NT2/D1 (cell line): ENCODE measurements around the gene STARD7.

Experiments
- DNase-seq: peaks from one replicate; pipeline ENCODE4 v3.0.0-alpha.2; 2011; ENCODE audit warnings: low read depth, low spot score
- H3K27me3 ChIP-seq: 2 replicates; pipeline ENCODE4 v1.6.0; 2011; ENCODE audit warnings: mild to moderate bottlenecking; ENCODE audit not compliant: insufficient read length, insufficient read depth
- H3K36me3 ChIP-seq: 2 replicates; pipeline ENCODE4 v1.6.1; 2011; ENCODE audit warnings: mild to moderate bottlenecking, low read length, mixed read lengths; ENCODE audit not compliant: insufficient read depth, insufficient read length
- H3K4me1 ChIP-seq: 2 replicates; pipeline ENCODE4 v1.5.1; 2011; ENCODE audit not compliant: insufficient read depth, insufficient read length
- H3K4me3 ChIP-seq: 2 replicates; pipeline ENCODE4 v1.5.1; 2011; ENCODE audit warnings: low read depth; ENCODE audit not compliant: insufficient read length
- H3K9ac ChIP-seq: 2 replicates; pipeline ENCODE4 v1.6.0; 2011; ENCODE audit warnings: low read depth; ENCODE audit not compliant: insufficient read length
- H3K9me3 ChIP-seq: 2 replicates; pipeline ENCODE4 v1.5.1; 2011; ENCODE audit warnings: mild to moderate bottlenecking, low read length; ENCODE audit not compliant: insufficient read depth
- SUZ12 ChIP-seq: IDR thresholded peaks from 2 replicates; pipeline ENCODE4 v1.6.1; 2011; ENCODE audit not compliant: insufficient read length, insufficient read depth; ENCODE audit errors: extremely low read depth
- YY1 ChIP-seq: IDR thresholded peaks from 2 replicates; pipeline ENCODE4 v1.6.1; 2011; ENCODE audit not compliant: insufficient read length, insufficient read depth
- ZNF274 ChIP-seq: IDR thresholded peaks from 2 replicates; pipeline ENCODE4 v1.6.1; 2011; ENCODE audit warnings: mild to moderate bottlenecking, low read depth, low read length

STARD7 gene

DNA sequence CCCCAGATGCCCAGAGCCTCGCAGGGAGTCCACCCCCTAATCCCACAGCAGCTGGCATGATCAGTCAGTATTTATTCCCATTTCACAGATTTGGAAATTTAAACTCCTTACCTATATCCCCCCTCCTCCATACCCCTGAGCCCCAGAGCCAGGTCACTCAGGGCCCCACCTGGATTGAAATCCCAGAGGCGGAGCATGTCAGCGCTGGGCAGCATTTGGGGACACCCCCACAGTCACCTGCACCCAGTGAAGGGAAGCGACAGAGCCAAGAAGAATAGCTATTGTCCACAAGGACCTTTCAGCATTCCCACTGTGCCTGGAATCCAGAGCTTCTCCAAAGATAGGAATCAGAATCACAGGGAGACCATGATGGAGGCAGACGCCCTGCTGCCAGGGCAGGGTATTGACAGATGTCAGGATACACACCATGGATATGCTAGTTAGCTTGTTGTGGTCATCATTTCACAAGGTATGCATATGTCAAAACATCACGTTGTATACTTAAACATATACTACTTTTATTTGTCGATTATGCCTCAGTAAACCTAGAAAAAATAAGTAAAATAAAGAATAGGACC, 69.4 kb downstream of the STARD7 start:
- H3K4me1 ChIP-seq = peaks cover 14% of the 10 kb centered on the region
- no peaks in the 10 kb centered on the region for H3K27me3 ChIP-seq
- H3K36me3 ChIP-seq = peaks cover 14% of the 10 kb centered on the region
- DNase-seq = no peak
- no peak for TF ChIP-seq SUZ12
- TF ChIP-seq YY1 = no peak
- TF ChIP-seq ZNF274 = no peak
- no peak overlapping the region for H3K9ac ChIP-seq
- H3K9me3 ChIP-seq = no peaks in the 10 kb centered on the region
- no peak overlapping the region for H3K4me3 ChIP-seq

DNA sequence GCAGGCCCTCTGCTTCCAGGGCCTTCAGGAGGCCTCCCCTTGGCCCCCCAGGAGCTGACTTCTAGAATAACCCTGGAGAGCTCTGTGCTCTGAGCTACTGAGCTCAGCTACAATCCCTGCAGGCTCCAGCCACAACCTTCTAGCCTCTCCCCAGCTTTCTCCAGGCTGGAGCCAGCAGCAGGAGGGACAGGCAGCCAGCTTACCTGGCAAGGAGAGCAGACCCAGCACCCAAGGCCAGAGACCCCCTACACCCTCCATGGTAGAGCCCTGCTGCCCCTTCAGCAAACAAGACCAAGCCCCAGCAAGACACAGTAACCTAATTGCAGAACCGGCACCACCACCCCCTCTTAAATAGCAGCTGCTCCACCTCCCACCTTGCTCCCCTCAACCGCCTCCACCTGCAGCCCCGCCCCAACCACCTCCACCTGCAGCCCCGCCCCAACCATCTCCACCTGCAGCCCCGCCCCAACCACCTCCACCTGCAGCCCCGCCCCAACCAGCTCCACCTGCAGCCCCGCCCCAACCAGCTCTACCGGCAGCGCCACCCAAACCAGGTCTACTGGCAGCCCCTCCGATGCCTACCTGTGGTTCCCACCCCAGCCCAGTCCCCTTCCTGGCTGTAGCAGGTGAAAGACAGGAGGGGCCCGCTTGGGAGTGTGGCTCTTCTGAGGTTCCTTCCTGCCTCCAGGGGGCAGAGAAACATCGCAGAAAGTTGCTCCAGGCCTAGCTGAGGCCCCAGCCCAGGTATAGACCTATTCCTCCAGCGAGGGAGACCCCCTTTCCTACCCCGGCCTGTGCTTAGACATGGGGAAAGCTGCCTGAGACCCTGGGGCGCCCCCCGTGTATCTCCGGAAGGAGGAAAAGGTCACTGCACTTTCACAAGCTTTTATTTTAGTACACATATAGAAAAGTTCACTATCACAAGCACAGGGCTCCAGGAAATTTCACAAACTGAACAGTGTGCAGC, 70.2 kb downstream of the STARD7 start, which contains the start of gene ASTL:
Gene ASTL, minus strand, starts transcription at position 324 of the 967 bp plus-strand sequence. Its CDS starts 66 bp downstream, at position 258.
- peaks cover 12% of the 10 kb centered on the region for H3K4me1 ChIP-seq
- peaks cover 10% of the 10 kb centered on the region for H3K36me3 ChIP-seq
- no peak within 1 kb of the TSS for H3K9ac ChIP-seq
- DNase-seq = no peak
- TF ChIP-seq SUZ12 (no peak), ZNF274 (no peak), YY1 (no peak)
- H3K27me3 ChIP-seq = no peaks in the 10 kb centered on the region
- no peaks in the 10 kb centered on the region for H3K9me3 ChIP-seq
- H3K4me3 ChIP-seq = no peak within 1 kb of the TSS

DNA sequence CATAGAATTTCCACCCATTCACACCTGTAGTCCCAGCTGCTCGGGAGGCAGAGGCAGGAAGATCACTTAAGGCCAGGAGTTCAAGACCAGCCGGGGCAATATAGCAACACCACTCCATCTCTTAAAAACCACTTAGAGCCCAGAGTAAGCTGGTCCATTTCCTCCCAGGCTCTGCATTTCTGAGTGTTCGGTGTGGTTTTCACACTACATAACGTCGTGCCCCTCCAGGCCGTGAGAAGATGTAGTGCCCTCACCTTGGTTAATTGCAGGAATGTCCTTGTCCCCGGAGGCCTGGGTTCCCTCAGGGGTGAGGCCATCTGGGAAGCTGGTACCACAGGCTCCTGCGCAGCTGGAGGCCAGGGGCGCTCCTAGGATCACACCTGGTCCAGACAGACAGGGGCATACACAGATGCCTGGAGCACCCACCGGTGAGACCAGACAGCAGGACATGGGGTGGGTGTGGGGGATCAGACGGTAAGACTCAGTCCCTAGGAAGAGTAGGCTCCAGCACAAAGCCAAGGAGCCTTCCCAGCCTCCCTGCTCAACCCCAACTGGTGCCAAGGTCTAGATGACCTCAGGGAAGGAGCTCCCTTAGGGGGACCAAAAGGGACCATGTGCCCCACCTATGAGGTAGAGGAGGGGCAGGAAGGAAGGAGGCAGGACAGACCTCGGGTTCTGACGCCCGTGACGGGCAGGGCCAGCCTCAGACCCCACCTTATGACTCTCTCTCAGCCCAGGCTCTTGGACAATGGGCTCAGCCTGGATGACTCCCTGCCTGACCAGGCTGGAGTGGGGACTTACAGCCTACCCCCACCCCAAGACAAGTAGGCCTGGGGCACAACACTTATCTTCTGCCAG, 71.1 kb downstream of the STARD7 start:
- Histone ChIP-seq H3K4me3 (no peak overlapping the region), H3K9me3 (no peaks in the 10 kb centered on the region), H3K36me3 (peaks cover 2% of the 10 kb centered on the region), H3K4me1 (peaks cover 9% of the 10 kb centered on the region), H3K27me3 (no peaks in the 10 kb centered on the region), H3K9ac (no peak overlapping the region)
- TF ChIP-seq YY1 = no peak
- TF ChIP-seq SUZ12 = no peak
- TF ChIP-seq ZNF274 = no peak
- DNase-seq = no peak

DNA sequence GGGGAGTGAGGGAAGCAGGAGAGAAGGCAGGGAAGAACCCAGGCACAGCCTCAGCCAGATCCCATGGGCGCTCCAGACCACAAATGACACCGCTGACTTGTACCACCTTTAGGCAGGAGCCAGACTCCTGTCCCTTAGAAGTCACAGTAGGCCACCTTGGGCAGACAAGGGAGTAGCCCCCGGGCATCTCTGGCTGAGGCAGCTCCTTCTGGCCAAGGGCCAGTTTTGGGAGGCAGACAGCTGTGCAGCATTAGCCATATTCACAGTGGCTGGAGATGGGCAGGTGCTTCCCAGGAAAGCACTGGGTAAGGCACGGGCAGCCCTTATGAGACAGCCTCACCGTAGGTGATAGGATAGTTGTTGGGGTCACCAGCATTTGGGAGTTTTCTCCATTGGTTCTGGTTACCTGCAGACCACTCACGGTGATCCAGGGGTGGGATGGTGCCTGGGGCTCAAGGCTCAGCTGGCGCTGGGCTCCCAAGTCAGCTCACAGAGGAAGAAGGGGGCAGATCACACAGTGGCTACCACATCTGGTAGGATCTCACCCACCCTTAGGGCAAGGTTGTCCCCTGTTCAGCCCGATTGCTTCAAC, 72.4 kb downstream of the STARD7 start:
- Histone ChIP-seq H3K9ac (peak overlapping the region; percentile 38), H3K27me3 (no peaks in the 10 kb centered on the region), H3K4me3 (no peak overlapping the region), H3K9me3 (no peaks in the 10 kb centered on the region), H3K36me3 (no peaks in the 10 kb centered on the region), H3K4me1 (peaks cover 9% of the 10 kb centered on the region)
- DNase-seq = no peak
- TF ChIP-seq YY1 = no peak
- no peak for TF ChIP-seq SUZ12
- TF ChIP-seq ZNF274 = no peak

DNA sequence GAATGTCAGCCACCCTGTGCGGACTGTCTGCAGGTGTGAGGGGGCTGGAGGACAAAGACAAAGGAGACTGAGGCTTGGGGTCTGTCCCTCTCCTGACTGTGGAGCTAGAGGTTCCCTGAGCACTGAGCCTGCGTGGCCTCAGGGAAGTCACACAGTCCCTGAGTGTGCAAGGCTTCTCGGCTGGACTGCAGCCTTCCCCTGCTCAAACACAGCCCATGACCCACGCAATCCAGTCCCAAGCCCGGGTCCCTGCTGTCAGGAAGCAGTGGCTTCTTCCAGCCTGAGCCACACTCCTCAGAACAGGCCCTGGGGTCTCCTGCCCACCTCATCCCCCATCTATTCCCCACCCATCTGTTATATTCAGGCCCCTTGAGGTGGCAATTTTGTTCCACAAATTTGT, 73.0 kb downstream of the STARD7 start:
- Histone ChIP-seq H3K4me1 (peaks cover 9% of the 10 kb centered on the region), H3K36me3 (no peaks in the 10 kb centered on the region), H3K27me3 (no peaks in the 10 kb centered on the region), H3K9ac (no peak overlapping the region), H3K4me3 (no peak overlapping the region), H3K9me3 (no peaks in the 10 kb centered on the region)
- DNase-seq = no peak
- TF ChIP-seq YY1 (no peak), SUZ12 (no peak), ZNF274 (no peak)

DNA sequence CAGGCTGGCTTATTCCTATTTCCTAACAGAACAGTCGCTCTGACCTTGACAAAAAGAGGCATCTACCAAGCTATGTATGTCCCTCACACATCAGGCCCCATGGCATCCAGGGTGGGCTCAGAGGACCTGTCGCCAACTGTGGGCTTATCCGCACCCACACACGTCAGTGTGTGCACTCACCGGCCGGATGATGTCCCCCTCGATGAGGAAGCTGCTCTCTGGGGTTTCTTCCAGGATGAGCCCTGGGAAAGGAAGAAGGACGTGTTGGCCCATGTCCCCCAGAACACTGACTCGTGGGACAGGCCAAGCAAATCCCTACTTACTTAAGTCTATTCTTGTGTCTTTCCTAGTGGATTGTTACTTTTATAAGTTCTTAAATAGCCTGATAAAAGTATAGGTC, 73.5 kb downstream of the STARD7 start:
- DNase-seq = no peak
- Histone ChIP-seq H3K27me3 (no peaks in the 10 kb centered on the region), H3K4me3 (no peak overlapping the region), H3K9me3 (no peaks in the 10 kb centered on the region), H3K4me1 (peaks cover 9% of the 10 kb centered on the region), H3K36me3 (no peaks in the 10 kb centered on the region), H3K9ac (no peak overlapping the region)
- no peak for TF ChIP-seq SUZ12
- TF ChIP-seq ZNF274 = no peak
- no peak for TF ChIP-seq YY1
